ENCODE results near the gene OR6C70. TPM values are rescaled to one million over a fixed set of nuclear protein-coding genes. Genes with fewer than 3 reads are reported as not detected.

The OR6C70 gene
- not detected in 2 replicates for total RNA-seq

DNA sequence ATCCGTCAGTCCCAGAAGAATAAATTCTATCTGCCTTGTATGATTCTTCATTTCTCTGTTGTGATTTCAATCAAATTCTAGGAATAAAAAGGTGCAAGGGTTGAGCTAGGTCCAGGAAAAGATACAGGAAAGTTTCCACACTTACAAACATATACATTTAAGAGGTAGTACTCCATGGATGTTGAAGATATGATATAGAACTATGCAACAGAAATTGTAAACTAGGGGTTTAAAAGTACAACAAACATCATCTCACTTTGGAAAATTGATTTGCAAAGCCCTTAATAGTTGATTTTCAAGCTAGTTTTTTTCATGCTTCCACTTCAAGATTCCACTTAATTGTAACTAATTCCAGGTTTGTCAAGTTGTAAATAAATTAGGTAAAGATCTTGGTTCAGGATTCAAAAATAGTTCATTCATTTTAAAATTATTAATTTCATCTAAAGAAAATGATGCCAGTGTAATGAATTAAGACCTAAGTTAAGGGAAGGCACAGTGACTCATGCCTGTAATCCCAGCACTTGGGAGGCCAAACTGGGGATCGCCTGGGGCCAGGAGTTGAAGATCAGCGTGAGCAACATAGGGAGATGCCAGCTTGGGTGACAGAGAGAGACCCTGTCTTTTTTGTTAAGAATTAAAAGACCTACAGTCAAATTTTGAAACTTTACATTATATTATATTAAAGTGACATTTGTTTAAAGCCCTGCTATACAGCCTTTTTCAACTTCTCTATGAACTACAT lies at the start of gene OR6C70:
TSS of gene OR6C70 (minus strand) at position 51 of the 742 bp plus-strand sequence. CDS start at position 51, 0 bp downstream.

DNA sequence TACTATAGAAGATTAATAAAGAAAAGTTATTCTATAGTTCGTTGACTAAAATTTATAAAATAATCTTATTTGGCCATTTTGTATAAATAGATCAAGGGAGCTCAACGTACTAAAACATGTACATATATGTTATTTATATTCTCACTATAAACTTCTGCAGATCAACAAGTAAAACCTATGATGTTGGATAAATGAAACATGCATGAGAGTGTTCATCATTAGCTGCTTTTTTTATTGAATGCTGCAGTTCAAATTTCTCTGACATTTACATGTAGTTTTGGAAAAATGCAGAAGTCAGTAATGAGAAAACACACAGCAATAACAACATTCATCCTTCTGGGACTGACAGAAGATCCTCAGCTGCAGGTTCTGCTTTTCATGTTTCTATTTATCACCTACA lies 22.1 kb upstream of the OR6C70 start, which contains the start of gene OR6C68:
TSS of gene OR6C68 (plus strand) at position 301 of the 400 bp plus-strand sequence. CDS start at position 301, 0 bp downstream.

DNA sequence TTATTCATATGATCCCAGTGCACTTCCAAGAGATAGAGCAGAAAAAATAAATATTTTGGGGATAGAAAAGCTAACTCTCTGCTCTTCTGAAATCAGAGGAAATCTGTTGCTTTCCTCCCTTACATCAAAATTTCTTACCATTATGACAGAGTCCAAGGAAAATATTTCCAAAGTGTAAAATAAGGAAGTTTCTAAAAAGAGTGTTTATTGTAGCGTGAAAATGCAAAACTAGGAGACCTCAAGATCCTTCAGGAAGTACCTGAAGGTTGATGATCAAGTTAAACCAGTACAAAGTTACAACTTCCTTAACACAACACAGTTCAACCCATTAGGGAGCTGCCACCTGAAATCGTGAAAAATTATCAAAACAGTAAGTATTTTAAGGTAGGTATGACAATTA lies 26.2 kb downstream of the OR6C70 start, which contains the start of gene OR6C2:
TSS of gene OR6C2 (plus strand) at position 301 of the 400 bp plus-strand sequence. CDS start 8,138 bp downstream, outside the sequence.

DNA sequence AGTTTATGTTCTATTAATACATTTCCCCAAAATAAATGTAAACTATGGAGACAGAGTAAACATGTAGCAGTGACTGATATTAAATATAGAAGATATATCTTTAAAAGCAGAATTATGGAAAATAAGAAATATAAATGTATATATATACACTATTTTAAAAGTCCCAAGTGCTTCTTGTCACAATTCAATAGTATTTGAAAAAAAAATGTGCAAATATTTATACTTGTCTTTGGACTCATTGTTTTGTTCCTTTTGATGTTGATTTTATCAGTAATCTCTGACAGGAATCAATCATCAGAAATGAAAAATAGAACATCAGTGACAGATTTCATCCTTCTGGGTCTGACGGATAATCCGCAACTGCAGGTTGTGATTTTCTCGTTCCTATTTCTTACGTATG lies 44.0 kb downstream of the OR6C70 start, which contains the start of gene OR6C76:
TSS of gene OR6C76 (plus strand) at position 301 of the 400 bp plus-strand sequence. CDS start at position 301, 0 bp downstream.

Other genes starting within 250 kb of the OR6C70 start
- not detected in 2 replicates for gene OR10A7, start 249.1 kb downstream of the OR6C70 start, total RNA-seq
- gene OR6C74, start 225.5 kb downstream of the OR6C70 start, total RNA-seq: not detected in 2 replicates
- gene OR6C6, start 173.6 kb downstream of the OR6C70 start, total RNA-seq: not detected in 2 replicates
- gene OR6C1, start 155.8 kb downstream of the OR6C70 start, total RNA-seq: not detected in 2 replicates
- not detected in 2 replicates for gene OR6C3, start 139.4 kb downstream of the OR6C70 start, total RNA-seq
- not detected in 2 replicates for gene OR6C75, start 107.2 kb downstream of the OR6C70 start, total RNA-seq
- gene OR6C65, start 69.6 kb downstream of the OR6C70 start, total RNA-seq: not detected in 2 replicates
- gene OR6C76, start 43.9 kb downstream of the OR6C70 start, total RNA-seq: not detected in 2 replicates
- gene OR6C2, start 26.1 kb downstream of the OR6C70 start, total RNA-seq: not detected in 2 replicates
- gene OR6C68, start 22.2 kb upstream of the OR6C70 start, total RNA-seq: not detected in 2 replicates
- not detected in 2 replicates for gene OR6C4, start 79.5 kb upstream of the OR6C70 start, total RNA-seq
- not detected in 2 replicates for gene OR2AP1, start 102.3 kb upstream of the OR6C70 start, total RNA-seq
- gene OR10P1, start 166.8 kb upstream of the OR6C70 start, total RNA-seq: not detected in 2 replicates
- gene ITGA7, start 237.8 kb upstream of the OR6C70 start, total RNA-seq: 26.6 and 47.0 TPM in 2 replicates
- gene BLOC1S1, start 245.9 kb upstream of the OR6C70 start, total RNA-seq: 89.5 and 92.5 TPM in 2 replicates

All from uterine smooth muscle cell (primary cell).